ENCODE measurements around the gene PKP3. TPM values are rescaled to one million over a fixed set of nuclear protein-coding genes. Genes with fewer than 3 reads are reported as not detected.

The PKP3 gene
- total and polyA plus RNA-seq, 7 donors, result 0.27 to 140 (median 57.1) TPM; not detected in 2

DNA sequence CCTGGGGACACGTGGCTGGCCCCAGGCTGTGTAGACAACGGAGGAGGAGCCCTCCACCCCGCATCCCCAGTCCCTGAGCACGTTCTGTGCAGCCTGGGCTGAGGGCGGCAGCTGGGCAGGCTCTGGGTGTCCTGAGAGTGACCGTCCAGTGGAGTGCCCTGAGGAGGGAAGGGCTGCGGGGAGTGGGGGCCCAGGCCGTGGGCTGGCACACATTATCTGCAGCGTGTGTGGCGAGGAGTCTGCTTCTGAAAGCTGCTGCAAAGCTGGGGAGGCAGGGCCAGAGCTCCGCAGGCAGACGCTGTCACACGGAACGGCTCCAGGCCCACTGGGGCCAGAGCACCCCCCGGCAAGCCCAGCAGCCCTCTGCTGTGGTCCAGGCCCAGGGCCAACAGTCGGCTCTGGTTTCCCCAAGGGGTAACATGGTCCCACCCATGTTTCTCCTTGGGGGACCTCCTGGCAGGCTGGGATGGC, 48.6 kb downstream of the PKP3 start:
- Histone ChIP-seq H3K27me3 (peaks cover 17 to 66% (median 33%) of the 10 kb centered on the region in 3 donors), H3K9me3 (no peaks in the 10 kb centered on the region), H3K4me3 (no peak overlapping the region), H3K4me1 (peaks cover 0 to 2% (median under 1%) of the 10 kb centered on the region in 4 donors), H3K27ac (no peak overlapping the region), H3K36me3 (no peaks in the 10 kb centered on the region)
- WGBS, 2 donors, result 68 to 84% methylated on average over 16 of the region's 16 CpGs
- intact Hi-C loops (cut with DNase I), result no loop called here
- no peak for DNase-seq
- TF ChIP-seq EP300 (IDR thresholded peaks at IDR 0.05), result no peak

DNA sequence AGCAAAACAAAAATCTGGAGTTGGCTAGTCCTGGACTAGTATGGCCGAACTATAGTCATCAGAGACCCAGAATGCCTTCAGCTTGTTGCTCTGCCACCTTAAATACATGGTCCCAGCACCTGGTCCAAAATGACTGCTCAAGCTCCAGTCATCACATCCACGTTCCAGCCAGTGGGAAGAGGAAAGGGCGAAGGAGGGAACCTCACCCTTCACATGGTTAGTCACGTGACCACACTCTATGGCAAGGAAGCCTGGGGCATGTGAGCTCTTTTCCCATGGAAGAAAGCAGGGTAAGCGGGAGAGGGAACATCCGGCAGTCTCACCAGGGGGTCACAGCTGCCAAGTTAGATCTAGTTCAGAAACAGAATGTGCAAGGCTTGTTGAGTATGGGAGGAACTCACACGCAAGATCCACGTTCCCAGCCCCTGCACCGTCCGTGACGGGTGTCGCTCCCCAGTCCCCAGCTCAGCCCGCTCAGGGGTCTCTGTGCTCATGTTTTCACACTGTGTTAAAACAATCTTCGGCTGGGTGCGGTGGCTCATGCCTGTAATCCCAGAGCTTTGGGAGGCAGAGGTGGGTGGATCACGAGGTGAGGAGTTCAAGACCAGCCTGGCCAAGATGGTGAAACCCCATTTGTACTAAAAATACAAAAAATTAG, 49.7 kb downstream of the PKP3 start:
- H3K27ac ChIP-seq, result no peak overlapping the region
- H3K36me3 ChIP-seq, result no peaks in the 10 kb centered on the region
- H3K9me3 ChIP-seq, result no peaks in the 10 kb centered on the region
- 73 to 84% methylated on average over 16 of the region's 16 CpGs for WGBS, 2 donors
- TF ChIP-seq, protein P1, sequence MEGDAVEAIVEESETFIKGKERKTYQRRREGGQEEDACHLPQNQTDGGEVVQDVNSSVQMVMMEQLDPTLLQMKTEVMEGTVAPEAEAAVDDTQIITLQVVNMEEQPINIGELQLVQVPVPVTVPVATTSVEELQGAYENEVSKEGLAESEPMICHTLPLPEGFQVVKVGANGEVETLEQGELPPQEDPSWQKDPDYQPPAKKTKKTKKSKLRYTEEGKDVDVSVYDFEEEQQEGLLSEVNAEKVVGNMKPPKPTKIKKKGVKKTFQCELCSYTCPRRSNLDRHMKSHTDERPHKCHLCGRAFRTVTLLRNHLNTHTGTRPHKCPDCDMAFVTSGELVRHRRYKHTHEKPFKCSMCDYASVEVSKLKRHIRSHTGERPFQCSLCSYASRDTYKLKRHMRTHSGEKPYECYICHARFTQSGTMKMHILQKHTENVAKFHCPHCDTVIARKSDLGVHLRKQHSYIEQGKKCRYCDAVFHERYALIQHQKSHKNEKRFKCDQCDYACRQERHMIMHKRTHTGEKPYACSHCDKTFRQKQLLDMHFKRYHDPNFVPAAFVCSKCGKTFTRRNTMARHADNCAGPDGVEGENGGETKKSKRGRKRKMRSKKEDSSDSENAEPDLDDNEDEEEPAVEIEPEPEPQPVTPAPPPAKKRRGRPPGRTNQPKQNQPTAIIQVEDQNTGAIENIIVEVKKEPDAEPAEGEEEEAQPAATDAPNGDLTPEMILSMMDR (IDR thresholded peaks at IDR 0.05), result no peak
- TF ChIP-seq POLR2A (IDR thresholded peaks at IDR 0.05), result no peak
- TF ChIP-seq POLR2AphosphoS5 (IDR thresholded peaks at IDR 0.05), result no peak
- no peak for TF ChIP-seq EP300 (IDR thresholded peaks at IDR 0.05)
- peaks cover 17 to 57% (median 33%) of the 10 kb centered on the region in 3 donors for H3K27me3 ChIP-seq
- no peak for DNase-seq
- H3K4me1 ChIP-seq, result peaks cover 0 to 9% (median 6%) of the 10 kb centered on the region in 4 donors
- intact Hi-C loops (cut with DNase I), result no loop called here
- H3K4me3 ChIP-seq, result no peak overlapping the region

GRCh38 chr11:444396-445144, 50.6 kb downstream of the PKP3 start:
- WGBS, 2 donors, result 19 to 42% methylated on average over 12 of the region's 12 CpGs
- H3K9me3 ChIP-seq, result no peaks in the 10 kb centered on the region
- DNase-seq, result no peak
- peaks cover 0 to 18% (median 15%) of the 10 kb centered on the region in 4 donors for H3K4me1 ChIP-seq
- H3K27me3 ChIP-seq, result peaks cover 17 to 52% (median 33%) of the 10 kb centered on the region in 3 donors
- no peaks in the 10 kb centered on the region for H3K36me3 ChIP-seq
- TF ChIP-seq EP300 (IDR thresholded peaks at IDR 0.05) (no peak), POLR2A (IDR thresholded peaks at IDR 0.05) (peak in 1 of 2 donors; percentile 30), POLR2AphosphoS5 (IDR thresholded peaks at IDR 0.05) (no peak)
- TF ChIP-seq, protein P1 (IDR thresholded peaks at IDR 0.05), result no peak
- H3K4me3 ChIP-seq, result no peak overlapping the region
- intact Hi-C loops (cut with DNase I), result loop anchor here (5.0 kb wide), 2 partner anchors 87 to 137 kb away; partner anchors contain the start of gene IFITM2
- H3K27ac ChIP-seq, result no peak overlapping the region

- Histone ChIP-seq H3K27ac (no peak overlapping the region), H3K27me3 (peaks cover 16 to 39% (median 19%) of the 10 kb centered on the region in 3 donors), H3K36me3 (no peaks in the 10 kb centered on the region), H3K9me3 (no peaks in the 10 kb centered on the region), H3K4me1 (peaks cover 0 to 26% (median 19%) of the 10 kb centered on the region in 4 donors), H3K4me3 (no peak overlapping the region)
- TF ChIP-seq EP300 (IDR thresholded peaks at IDR 0.05) (no peak), POLR2A (IDR thresholded peaks at IDR 0.05) (no peak), POLR2AphosphoS5 (IDR thresholded peaks at IDR 0.05) (no peak)
- TF ChIP-seq, protein P1 (IDR thresholded peaks at IDR 0.05), result no peak
- intact Hi-C loops (cut with DNase I), result loop anchor here (5.0 kb wide), 2 partner anchors 89 to 139 kb away; partner anchors contain the start of gene IFITM2
- no peak for DNase-seq
- 20 to 65% methylated on average over 20 of the region's 20 CpGs for WGBS, 2 donors
Measured at GRCh38 chr11:445765-446588, 52.0 kb downstream of the PKP3 start.

All from sigmoid colon (tissue), 7 donors.